Stimulated activated CD4-positive, alpha-beta T cell treated with anti-CD3 and anti-CD28 coated beads, Interleukin-2, amount 100 ng/mL, for 4 hours (primary cell): ENCODE measurements around the gene PDPK1.
"Not testable (repeated sequence)": the region's sequence is repeated elsewhere in the genome, so short reads cannot be mapped to it uniquely, and the experiment has no call there.

ENCODE experiments used
- DNase-seq: peaks from one replicate; pipeline ENCODE4 v3.0.0-alpha.2; 2020; ENCODE audit warnings: low read depth

The PDPK1 gene

GRCh38 chr16:2540912-2541311 lies 3.1 kb downstream of the PDPK1 start:
- DNase-seq: not testable (repeated sequence)

GRCh38 chr16:2541409-2541808 lies 3.6 kb downstream of the PDPK1 start:
- DNase-seq: not testable (repeated sequence)

DNA sequence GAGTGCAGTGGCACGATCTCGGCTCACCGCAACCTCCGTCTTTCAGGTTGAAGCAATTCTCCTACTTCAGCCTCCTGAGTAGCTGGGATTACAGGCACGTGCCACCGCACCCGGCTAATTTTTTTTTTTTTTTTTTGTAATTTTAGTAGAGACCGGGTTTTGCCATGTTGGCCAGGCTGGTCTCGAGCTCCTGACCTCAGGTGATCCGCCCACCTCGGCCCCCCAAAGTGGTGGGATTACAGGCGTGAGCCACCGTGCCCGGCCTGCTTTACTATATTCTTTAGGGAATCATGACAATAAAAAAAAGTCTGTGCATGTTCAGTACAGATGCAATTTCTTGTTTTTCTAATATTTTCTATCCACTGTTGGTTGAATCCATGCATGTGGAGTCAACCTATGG lies 6.0 kb downstream of the PDPK1 start:
- not testable (repeated sequence) for DNase-seq

DNA sequence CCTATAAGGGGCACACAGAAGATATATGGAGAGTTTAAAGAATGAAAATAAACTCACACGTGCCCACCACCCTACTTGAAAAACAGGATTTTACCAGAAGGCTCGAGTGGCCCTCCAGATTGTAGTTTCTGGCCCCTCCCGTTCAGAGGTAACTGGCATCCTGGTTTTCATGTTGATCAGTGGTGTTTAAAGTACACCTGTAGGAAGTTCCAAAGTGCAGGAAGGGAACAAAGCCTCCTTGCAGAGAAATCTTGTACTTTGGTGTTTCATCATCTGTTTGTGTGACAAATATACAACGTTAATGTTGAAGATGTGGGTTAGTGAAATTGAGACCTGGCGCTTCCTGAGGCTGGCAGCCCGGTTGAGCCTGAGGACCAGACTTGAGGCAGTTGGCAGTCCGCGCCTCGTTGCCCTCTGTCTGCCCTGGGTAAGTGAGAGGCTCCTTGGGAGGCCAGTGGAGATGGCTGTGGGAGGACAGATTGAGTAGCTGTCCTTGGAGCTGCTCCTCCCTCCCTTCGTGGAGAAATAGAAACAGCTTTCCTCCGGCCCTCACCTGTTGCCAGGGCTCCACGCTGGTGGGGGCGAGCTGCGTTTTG lies 12.6 kb downstream of the PDPK1 start:
- DNase-seq: not testable (repeated sequence)

GRCh38 chr16:2551420-2551889 lies 13.6 kb downstream of the PDPK1 start:
- DNase-seq: not testable (repeated sequence)

- not testable (repeated sequence) for DNase-seq
Observed at GRCh38 chr16:2554709-2555425, 17.0 kb downstream of the PDPK1 start.

GRCh38 chr16:2557150-2557549 lies 19.3 kb downstream of the PDPK1 start:
- DNase-seq: not testable (repeated sequence)

DNA sequence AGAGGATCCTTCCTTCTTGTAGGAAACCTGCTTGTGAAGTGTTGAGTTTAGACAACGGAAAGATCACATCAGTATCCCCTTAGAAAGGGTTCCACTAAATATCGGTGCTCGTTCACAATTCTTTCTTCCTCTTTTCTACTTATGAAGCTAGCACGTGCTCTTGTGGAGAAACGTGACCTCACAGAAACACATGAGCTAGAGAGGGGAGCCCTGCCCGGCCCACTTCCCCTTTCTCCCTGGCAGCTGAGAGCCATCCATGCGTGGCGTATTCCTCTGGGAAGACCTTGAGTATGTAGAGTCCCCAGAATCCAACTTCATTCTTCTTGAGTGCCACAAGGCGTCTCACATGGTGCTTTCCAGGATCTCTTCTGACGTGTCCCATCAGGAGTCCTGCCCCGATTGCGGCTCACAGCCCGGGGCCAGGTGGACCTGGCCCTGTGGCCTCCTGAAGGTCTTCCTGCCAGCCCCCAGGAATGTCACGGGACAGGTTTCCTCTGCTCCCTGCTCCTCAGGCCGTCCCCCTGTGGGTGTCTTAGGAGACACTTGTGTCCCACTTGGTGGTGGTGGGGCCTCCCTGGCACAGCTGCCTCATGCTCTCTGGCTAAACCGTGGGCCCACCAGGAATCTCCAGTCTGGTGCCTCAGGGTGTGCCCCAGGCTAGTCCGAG lies 22.4 kb downstream of the PDPK1 start:
- not testable (repeated sequence) for DNase-seq

DNA sequence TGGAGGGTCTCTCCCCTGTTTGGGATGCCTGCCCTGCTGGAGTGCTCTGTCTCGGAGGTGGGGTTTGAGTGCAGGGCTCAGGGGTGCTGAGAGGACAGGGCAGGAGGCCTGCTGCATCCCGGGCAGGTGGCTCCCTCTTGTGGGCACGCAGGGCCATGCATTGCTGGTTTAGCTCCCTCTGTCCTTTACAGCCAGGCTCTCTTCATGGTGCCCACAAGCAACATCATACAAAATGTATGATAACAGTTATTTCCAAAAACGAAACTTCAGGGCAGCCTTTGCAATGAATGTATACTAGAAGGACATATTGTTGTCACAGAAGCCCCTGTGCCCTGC lies 22.9 kb downstream of the PDPK1 start:
- DNase-seq: peak; percentile 49

DNA sequence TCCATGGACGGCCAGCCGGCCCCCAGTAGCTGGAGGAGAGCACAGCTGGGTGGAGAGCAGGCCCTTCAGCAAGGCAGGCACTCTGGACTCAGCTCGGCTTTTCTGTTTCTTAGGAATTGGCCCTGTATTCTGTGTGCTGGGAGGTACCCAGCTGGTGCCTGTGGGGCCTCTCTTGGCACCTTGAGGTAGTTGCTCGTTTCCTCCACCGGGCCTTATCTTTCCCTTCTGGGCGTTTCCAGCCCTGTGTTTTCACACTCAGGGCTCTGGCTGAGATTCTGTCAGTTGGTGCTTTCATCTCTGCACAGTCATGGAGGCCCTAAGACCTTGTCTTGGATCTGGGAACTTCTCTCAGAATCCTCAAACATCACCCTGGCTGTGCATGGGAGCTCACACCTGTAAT lies 29.7 kb downstream of the PDPK1 start:
- not testable (repeated sequence) for DNase-seq

GRCh38 chr16:2568573-2568972 lies 30.8 kb downstream of the PDPK1 start:
- not testable (repeated sequence) for DNase-seq

DNA sequence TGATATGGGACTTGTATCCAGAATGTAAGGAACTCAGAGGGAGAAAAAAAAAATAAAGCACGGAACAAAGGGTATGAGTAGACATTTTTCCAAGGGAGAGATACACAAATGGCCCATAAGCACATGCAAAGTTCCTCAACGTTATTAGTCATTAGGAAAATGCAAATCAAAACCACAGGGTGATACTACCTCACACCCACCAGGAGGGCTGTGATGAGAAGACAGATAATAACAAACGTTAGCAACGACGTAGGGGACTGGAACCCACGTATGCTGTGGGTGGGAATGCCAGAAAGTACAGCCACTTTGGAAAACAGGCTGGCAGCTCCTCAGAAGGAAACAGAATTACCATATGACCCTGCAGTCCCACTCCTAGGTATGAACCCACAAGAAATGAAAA lies 34.9 kb downstream of the PDPK1 start:
- DNase-seq: not testable (repeated sequence)

GRCh38 chr16:2575839-2576238 lies 38.0 kb downstream of the PDPK1 start:
- not testable (repeated sequence) for DNase-seq

- not testable (repeated sequence) for DNase-seq
Observed at GRCh38 chr16:2577044-2577443, 39.2 kb downstream of the PDPK1 start.

DNA sequence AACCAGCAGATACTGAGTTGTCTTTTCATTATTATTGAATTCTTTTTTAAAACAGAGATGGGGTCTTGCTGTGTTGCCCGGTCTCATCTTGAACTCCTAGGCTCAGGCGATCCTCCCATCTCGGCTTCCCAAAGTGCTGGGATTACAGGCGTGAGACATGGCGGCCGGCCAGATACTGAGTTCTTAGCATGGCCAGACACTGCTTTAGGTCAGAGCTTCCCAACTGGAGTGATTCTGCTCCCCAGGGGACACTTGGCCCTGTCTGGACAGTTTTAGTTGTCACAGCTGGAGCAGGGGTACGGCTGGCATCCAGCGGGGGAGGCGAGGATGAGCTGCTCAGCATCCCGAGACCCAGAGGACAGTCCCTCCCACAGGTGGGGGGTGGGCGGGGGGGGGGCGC lies 41.1 kb downstream of the PDPK1 start:
- DNase-seq: not testable (repeated sequence)

DNA sequence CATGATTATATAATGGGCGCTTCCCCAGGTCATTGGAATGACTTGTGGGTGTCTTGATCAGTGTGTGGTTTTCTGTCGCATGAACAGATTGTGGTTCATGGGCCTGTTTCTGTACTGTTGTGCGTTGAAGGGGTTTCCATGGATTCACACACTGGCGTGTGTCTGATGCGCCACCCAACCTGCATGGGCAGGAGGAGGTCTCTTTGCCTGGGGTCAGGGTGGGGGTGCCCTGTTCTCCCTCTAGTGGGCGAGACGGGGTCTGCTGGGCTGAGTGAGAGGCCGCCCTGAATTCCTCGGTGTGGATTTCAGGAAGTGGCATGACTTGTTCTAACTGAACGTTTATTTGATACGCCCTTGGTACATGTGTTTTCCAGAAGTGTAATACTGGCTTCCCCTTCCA lies 42.3 kb downstream of the PDPK1 start:
- not testable (repeated sequence) for DNase-seq

DNA sequence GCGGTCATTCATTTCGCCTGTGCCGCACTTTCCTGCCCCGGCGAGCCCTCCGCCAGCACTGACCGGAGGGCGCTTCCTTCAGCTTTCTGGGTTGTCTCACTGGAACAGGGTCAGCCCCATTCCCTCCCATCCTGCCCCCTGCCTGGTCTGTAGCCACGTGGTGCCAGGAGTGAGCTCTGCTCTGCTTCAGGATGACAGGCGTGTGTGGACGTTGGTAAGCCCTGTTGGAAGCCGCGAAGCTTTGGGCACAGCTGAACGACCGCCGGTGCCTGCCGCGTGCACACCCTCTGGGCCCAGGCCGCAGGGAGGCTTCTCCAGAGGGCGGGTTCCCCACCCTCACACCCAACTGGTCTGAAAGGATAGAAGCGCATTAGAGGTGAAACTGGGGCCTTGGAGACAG lies 43.0 kb downstream of the PDPK1 start:
- DNase-seq: not testable (repeated sequence)

DNA sequence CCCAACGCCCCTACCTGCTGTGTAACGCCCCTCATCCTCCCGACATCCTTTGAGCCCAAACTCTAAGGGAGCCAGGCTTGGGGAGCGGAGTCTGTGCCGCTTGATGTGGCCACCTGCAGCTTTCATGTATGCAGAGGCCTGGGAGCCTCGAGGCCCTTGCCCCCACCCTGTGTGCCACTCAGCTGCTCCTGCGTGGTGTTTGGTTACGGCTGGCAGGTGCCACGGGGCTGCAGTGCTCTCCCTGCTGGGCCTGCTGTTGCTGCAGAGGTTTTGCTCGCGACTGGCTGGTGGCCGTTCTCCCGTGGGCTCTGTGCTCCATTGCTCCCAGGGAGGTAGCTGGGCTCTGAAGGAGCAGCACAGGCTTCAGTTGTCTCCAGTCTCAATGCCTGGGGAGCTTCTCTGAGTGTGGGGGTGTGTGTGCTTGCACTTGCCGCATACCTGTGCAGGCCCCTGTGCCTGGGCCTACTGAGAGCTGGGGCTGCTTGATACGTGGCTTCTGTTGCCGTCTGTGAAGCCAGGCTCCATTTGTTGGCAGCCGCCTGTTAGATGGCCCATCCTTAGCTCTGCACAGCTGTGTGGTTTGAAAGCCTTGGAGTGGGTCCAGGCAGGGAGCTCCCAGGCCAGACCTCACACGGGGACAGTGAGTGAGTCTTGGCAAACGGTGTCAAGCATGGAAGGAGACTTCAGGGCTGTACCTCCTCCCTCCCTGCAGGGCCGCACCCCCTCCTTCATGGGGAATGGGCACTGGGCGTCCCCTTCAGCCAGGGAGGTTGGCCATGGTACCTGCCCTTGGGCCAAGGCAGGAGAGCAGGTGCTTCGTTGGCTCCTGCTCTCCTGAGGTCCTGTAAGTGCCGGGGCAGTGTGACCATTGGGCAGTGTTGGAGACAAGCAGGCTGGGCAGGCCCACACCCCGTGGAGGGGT lies 47.2 kb downstream of the PDPK1 start:
- DNase-seq: no peak

DNA sequence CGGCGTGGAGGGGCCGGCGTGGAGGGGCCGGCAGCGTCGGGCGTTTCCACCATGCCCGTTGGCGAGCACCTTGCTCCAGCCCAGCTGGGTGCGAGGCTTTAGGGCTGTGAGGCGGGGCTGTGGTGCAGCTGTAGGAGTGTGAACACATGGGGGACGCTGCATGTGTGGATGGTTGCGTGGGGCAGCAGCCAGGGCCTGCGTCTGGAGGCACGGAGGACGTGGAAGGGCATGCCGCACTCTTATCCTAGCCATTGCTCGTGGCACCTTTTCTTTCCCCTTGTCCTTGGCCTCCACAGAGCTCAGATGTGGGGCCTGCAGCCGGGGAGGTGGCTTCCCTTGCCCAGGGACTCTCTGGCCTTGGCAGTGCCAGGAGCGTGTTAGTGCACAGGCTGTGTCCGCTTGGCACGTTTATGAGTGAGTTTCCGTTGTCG lies 47.8 kb downstream of the PDPK1 start:
- no peak for DNase-seq

GRCh38 chr16:2586241-2586640 lies 48.4 kb downstream of the PDPK1 start:
- no peak for DNase-seq

DNA sequence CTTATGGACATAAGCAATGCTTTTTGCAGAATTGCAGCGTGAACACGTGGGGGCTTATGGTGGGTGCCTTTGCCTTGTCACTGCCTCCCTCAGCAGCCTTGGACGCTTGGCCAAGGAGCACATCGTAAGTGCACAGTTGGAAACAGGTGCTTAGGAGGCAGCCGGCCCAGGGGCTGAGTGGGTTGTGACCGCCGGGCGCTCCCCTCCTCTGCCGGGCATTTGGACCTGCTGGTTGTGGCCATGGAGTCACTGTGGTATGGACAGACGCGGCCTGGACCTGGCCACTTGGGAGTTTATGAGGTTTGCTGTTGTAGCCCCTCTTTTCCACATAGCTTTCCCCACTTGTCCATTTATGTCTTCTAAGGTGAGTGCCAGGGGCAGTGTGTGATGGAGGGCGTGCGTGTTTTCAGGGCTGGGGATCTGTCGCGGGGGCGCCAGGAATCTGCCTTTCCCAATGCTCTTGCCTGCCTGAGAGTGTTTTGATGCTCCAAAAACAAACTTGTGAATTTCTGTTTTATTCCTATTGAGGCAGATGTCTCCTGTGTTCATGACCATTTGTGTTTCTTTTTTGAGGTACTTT lies 49.2 kb downstream of the PDPK1 start:
- no peak for DNase-seq
